Astrocyte of the cerebellum (primary cell): ENCODE data around the gene TOM1L2.

ENCODE experiments used
- DNase-seq: peaks from one replicate; pipeline ENCODE4 v3.0.0-alpha.2; 2011; ENCODE audit warnings: low read depth
- H3K4me3 ChIP-seq: 2 replicates; pipeline ENCODE4 v1.5.1; 2011; ENCODE audit warnings: mild to moderate bottlenecking, low read depth, low read length, moderate library complexity
- in situ Hi-C: cut with HindIII; loops from 2 replicates; pipeline ENCODE4 v1.10.0; 2017; ENCODE audit warnings: low sequenced_read_pairs
- TF ChIP-seq, protein P1 (sequence below): IDR thresholded peaks from 2 replicates; pipeline ENCODE4 v1.5.1; 2012; ENCODE audit warnings: low read length, low read depth, moderate library complexity, mild to moderate bottlenecking; ENCODE audit errors: missing control alignments

The TOM1L2 gene

DNA sequence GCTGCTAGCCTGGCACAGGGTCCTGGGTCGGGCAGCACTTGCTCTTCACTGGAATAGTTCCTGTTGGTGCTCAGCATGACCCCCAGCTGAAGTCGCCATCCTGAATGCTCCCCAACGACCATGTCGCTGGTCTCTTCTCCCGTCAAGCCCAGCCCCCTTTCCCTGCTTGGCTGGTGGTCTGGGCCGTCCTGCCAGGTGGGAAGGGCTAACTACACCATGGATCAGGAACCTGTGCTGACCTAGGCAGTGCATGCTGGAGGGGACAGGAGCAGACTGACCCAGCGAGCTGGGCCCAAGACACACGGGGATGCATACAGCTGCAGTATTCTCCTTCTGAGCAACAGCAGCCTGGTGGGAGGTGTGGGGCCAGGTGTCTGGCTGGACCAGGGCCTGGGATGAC, 126.2 kb downstream of the TOM1L2 start:
- in situ Hi-C loops: no loop called here
- no peak overlapping the region for H3K4me3 ChIP-seq
- TF ChIP-seq, protein P1, sequence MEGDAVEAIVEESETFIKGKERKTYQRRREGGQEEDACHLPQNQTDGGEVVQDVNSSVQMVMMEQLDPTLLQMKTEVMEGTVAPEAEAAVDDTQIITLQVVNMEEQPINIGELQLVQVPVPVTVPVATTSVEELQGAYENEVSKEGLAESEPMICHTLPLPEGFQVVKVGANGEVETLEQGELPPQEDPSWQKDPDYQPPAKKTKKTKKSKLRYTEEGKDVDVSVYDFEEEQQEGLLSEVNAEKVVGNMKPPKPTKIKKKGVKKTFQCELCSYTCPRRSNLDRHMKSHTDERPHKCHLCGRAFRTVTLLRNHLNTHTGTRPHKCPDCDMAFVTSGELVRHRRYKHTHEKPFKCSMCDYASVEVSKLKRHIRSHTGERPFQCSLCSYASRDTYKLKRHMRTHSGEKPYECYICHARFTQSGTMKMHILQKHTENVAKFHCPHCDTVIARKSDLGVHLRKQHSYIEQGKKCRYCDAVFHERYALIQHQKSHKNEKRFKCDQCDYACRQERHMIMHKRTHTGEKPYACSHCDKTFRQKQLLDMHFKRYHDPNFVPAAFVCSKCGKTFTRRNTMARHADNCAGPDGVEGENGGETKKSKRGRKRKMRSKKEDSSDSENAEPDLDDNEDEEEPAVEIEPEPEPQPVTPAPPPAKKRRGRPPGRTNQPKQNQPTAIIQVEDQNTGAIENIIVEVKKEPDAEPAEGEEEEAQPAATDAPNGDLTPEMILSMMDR: no peak
- DNase-seq: no peak

DNA sequence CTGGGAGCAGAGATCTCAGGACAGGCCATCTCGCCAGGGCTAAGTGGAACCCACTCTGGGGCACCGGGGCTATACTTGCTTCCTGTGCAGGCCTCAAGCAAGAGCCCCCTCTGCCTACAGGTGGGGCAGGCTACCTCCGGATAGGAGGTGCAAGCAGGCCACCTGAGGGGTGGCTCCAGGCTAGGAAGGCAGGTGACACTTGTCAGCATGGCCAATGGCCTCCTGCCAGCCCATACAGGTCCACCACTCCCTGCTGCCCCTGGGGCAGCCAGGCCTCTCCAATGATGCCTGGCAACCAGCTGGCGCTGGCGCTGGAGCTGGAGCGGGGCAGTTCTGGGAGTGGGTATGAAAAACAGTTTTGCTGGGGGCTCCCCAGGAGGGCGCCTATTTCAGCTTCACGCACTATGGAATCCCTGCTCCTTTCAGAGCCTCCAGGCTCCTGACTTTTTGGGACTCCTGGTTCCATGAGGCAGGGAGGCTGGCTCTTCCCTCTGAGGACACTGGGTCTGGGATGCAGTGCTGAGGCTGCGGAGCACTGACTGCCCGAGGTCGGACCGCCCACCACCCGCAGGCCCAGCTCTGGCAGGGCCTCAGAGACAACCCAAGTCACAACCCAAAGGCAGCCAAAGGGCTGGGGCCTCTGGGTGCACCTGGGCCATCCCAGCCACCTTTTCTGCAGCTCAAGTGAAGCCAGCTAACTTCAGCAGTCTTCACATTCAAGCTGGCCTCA, 127.0 kb downstream of the TOM1L2 start:
- TF ChIP-seq, protein P1: no peak
- in situ Hi-C loops: no loop called here
- no peak for DNase-seq
- no peak overlapping the region for H3K4me3 ChIP-seq

DNA sequence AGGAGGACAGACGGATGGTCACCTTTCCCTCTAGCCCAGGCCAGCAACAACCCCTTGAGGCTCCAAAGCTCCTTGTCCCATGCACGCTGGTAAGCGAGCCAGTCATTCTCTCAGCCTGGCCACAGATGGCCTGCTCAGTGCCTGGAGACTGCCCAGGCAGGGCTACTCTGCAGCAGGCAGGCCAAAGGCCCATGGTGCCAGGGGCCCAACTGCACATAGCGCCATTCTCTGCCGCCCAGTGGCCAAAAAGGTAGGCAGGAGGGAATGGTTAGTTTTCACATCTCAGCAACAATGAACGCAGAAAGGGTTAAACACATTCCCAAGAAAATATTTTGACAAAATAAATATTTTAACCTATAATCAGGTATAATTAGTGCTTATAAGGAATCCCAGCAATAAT, 127.7 kb downstream of the TOM1L2 start:
- DNase-seq: no peak
- no peak overlapping the region for H3K4me3 ChIP-seq
- TF ChIP-seq, protein P1: no peak
- in situ Hi-C loops: no loop called here

DNA sequence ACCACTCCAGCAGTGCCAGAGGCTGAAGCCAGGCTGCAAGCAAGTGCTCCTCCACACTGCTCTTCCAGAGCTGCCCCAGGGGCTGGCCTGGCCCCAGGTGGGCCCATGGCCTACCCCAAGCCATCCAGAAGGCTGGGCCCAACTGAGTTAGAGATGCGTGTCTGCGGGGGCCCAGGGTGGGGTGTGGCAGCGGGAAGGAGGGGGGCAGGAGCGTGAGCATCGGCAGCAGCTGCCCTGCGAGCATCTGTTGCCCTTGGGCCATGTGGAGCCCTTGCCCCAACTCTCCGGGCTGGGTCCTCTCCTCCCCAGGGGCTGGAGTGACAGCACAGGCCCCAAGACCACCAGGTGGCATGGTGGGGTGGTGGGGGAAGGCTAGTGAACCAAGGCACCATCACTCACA, 128.1 kb downstream of the TOM1L2 start:
- in situ Hi-C loops: no loop called here
- TF ChIP-seq, protein P1: no peak
- no peak for DNase-seq
- no peak overlapping the region for H3K4me3 ChIP-seq

DNA sequence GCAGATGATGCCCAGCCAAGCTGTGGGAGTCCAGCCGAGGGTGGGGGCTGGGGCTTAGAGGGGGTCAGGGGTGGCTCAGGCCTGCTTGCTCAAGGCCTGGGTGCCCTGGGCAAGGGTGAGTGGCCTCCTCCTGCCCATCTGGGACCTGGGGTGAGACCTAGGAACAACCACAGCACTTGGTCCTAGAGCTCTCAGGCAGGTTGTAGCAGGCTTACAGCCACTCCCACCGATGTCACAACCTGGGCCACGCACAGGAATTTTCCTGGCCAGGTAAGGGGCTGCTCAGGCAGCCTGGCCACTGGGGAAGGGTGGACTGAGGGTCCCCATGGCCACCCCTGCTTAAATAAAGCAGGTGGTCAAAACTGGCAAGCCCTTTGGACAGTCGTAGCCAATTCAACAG, 129.1 kb downstream of the TOM1L2 start:
- TF ChIP-seq, protein P1: no peak
- in situ Hi-C loops: no loop called here

DNA sequence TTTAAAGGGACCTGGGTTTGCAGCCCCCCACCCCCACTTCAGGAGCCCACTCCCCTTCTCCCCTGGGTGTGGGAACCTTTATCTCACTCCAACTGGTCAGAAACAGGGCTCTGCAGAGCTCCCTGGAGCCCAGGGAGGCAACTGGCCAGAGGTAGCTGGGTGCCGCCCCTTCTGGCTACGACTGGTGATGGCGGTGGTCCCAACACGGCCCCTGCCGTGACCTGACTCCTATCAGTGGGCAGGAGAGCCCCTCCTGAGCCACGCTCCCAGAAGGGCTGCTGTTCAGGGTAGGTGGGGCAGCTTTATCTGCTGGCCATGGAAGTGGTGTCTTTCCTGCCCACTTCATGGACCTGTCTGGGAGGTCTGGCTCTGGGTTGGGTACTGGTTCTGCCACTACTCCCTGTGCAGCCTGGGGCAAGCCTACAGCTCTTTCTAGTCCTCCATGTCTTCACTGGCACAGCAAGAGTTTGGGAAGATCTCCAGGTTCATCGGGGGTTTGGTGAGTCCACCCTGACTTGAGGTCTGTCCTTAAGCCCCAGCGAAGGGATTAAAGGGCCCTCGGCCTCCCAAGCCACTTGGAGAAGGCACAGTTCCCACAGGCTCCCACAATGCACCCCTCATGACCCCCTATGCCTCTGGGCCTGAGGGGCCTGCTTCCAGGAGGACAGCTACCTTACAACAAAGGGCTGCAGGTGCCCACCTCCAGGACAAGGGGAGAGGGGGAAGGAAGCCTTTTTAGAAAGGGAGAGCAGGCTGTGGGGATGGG, 129.9 kb downstream of the TOM1L2 start:
- H3K4me3 ChIP-seq: no peak overlapping the region
- no peak for DNase-seq
- in situ Hi-C loops: no loop called here
- TF ChIP-seq, protein P1: no peak

More for the DNA sequence above, 129.1 kb downstream of the TOM1L2 start:
- no peak for DNase-seq
- no peak overlapping the region for H3K4me3 ChIP-seq
